NOMO-1 treated with DMSO at 0.1 percent for 48 hours (cell line): ENCODE results near the gene AASDH.
"Not testable (repeated sequence)": the region's sequence is repeated elsewhere in the genome, so short reads cannot be mapped to it uniquely, and the experiment has no call there.

Experiments used
- DNase-seq: peaks from one replicate; lab custom pipeline; 2025; ENCODE audit not compliant: unreplicated experiment; lab: John Stamatoyannopoulos, UW

AASDH gene

DNA sequence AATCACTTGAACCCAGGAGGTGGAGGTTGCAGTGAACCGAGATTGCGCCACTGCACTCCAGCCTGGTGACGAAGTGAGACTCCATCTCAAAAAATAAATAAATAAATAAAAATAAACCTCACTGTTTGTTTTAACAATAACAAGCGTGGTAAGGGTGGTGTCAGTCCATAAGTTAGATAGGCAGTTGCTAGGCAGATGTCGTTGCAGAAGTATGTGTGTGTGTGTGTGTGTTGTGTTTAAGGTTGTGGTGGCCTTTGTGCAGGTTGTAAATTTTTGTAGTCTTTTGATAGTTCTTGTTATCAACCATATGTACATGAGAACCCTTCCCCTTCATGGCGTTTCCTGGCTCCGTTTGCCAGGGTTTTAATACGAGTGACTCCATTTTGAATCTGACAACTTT is 4.0 kb upstream of the AASDH start:
- DNase-seq, result no peak

DNA sequence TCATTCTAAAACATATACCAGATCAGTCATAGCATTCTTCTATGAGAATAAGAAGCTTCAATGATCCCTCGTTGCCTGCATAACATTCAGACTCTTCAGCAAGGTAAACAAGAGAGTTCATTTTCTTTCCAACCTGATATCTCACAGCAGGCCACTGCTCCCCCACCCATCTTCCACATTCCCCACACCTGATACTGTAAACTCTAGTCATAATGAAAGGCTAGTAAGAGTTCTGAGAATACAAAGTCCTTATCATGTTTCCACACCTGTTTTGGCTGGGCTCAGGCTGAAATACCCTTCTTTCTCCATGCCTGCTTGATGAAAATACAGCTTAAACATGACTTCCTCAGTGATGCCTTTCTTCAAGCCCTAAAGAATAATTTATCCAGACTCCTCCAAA is 2.3 kb upstream of the AASDH start:
- DNase-seq, result no peak

DNA sequence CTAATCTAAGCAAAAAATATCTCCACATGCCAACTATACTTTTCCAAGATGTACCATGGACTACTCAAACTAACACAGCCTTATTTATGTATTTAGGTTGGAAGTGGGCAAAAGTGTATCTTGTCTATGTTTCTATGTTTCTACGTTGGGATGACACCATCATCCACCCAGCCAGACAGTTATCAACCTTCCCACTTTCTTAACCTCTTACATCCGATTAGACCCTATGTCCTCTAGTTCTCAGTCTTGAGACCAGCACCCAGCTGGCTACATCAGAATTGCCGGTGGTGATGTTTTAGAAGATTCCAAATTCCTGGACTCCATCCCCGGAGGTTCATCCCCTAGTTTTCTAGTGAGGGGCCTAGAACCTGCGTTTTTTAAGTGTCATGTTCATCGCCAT is 1.0 kb upstream of the AASDH start:
- DNase-seq, result no peak

DNA sequence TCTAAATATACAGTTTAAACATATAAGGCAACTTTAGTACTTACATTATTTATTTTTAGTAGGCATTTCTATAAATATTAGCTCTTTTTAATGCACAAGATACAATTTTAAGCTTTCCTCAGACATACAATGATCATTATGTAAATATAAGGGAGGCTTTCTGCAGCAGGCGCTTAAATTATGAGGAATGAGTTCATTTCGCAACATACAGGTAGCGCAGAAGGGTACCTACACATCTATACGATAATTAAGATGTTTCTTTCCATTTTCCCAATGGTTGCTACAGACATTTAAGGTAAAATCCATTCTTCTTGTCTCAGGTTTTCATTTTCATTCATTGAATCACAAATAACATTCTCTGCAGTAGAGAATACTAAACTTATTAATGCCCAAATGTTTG is 1.2 kb downstream of the AASDH start:
- no peak for DNase-seq

DNA sequence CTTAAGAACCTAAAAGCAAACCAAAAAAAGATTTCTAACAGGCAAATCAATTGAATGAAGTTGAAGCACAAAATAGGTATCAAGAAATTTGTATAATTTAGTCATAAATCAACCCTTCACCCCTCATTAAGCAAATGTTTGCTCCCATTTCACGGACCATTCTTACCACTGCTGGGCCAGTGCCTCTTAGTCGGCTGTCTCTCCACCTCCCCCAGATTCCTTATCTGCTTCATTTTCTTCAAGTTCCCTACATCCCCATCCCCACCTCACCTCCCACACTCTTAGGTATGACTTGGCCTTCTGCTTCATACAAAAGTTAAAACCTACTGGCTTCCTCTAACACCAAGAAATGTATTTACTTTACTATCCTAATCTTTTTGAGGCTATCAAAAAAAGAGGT is 11.8 kb downstream of the AASDH start:
- DNase-seq, result no peak

DNA sequence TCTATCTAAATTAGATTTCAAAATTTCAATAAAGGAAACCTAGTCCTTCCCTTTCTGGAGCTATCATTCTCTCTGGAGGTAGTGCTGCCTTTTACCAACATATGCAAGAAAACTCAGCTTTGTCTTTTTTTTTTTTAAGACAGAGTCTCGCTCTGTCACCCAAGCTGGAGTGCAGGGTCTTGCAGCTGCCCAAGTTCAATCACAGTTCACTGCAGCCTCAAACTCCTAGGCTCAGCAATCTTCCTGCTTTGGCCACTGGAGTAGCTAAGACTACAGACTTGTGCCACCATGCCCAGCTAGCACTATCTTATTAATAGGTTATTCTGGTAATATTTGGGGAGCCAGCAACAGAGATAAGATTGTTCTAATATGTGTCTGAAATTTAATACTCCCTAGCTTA is 12.3 kb downstream of the AASDH start:
- no peak for DNase-seq

DNA sequence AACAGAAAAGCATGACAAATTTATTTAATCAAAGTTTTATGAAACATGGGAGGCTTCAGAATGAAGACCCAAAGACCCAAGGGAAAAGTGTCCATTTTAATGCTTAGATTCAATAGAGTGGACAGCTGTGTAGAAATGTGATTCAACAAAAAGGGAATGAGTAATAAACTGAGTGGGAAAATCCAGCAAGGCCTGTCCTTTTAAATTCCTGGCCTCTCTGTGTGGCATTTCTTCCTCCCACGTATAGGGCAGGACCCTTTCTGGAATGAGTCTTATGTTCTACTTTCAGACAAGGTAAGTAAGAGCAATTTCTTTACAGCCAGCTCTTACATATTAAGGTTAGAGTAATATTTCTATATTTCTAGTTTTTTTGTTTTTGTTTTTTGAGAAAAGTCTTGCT is 14.5 kb downstream of the AASDH start:
- DNase-seq, result no peak

DNA sequence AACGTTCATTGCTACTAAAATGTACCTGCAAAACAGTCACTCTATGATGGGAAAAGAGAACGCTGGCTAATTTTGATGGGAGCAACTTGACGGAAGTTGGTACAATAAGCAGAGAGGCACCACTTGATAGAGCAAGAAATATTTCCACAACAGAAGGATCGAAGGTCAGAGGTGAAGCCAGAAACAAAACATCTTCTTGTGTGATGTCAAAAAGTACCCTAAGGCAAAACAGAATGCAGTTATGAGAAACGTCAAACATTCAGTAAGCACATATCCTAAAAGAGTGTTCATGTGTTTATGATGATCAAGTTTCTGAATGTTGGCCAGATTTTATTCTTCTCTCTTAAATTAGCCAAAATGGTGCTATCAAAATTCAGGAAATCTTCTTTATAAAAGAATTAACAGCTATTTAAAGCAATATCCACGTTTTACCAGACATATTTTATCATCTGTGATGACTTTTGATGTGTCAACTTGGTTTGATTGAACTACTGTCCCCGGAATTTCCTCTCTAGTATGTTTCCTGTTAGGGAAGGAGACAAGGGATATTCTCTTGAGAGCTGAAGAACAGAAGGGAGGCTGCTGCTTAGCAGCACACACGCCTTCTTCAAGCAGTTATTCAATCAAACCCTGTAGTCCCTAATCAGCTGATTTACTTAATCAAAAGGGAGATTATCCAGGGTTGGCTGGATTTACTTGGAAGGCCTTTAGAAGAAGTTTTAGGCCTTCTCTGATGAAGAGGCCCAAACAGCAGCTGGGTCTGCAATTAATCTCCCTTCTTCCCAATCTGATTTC is 15.7 kb downstream of the AASDH start:
- no peak for DNase-seq

DNA sequence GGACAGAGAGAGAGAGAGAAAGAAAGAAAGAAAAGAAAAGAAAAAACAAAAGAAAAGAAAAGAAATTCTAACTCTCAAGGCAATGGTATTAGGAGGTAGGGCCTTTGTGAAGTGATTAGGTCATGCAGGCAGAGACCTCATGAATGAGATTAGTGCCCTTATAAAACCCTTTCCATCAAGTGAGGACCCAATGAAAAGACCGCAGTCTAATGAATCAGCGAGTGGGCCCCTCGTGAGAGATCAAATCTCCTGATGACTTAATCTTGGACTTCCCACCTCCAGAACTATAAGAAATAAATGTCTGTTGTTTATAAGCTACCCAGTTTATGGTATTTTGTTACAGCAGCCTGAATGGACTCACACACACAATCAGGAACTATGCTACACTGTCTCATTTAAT is 16.9 kb downstream of the AASDH start:
- DNase-seq, result no peak

DNA sequence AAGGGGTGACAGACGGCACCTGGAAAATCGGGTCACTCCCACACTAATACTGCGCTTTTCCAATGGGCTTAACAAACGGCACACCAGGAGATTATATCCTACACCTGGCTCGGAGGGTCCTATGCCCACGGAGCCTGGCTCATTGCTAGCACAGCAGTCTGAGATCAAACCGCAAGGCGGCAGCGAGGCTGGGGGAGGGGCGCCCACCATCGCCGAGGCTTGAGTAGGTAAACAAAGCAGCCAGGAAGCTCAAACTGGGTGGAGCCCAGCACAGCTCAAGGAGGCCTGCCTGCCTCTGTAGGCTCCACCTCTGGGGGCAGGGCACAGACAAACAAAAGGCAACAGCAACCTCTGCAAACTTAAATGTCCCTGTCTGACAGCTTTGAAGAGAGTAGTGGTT is 24.3 kb downstream of the AASDH start:
- not testable (repeated sequence) for DNase-seq

DNA sequence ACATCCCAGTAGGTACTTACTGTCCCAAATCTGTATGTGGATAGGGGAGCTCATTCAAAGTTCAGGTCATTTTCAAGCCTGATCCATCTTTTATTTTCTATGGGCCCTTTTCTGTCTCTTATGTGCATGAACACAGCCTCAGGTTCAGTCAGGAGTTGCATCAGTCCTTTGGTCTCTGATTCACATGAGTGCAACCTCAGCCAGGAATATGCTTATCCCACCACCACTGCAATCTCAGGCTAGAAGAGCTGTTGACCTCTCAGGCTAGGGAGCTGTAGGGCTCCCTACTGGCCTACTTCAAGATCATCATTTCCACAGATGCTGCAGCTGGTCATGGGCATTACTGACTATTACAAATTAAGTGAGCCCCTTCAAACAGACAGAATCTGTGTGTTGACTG is 27.2 kb downstream of the AASDH start:
- DNase-seq, result no peak

DNA sequence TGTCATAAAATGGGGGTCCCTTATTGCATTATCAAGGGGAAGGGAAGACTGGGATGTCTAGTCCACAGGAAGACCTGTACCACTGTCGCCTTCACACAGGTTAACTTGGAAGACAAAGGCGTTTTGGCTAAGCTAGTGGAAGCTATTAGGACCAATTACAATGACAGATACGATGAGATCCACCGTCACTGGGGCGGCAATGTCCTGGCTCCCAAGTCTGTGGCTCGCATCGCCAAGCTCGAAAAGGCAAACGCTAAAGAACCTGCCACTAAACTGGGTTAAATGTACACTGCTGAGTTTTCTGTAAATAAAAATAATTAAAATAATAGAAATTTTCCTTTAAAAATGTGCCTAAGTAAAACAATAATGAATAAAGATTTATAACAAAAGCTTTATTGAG is 30.6 kb downstream of the AASDH start:
- DNase-seq, result no peak

DNA sequence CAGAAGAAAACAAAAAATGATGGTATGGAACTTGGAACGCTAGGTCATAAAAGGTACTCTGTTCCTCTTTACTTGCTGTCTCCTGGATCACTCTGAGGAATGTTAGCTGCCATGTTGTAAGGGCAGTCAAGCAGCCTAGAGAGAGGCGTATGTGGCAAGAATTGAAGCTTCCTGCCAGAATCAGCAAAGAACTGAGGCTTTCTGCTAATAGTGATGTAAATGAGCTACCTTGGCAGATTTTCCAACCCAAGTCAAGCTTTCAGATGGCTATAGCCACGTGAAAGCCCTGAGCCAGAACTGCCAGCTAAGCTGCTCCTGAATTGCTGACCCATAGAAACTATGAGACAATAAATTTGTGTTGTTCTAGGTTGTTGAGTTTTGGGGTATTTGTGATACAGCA is 38.7 kb downstream of the AASDH start:
- DNase-seq, result no peak

DNA sequence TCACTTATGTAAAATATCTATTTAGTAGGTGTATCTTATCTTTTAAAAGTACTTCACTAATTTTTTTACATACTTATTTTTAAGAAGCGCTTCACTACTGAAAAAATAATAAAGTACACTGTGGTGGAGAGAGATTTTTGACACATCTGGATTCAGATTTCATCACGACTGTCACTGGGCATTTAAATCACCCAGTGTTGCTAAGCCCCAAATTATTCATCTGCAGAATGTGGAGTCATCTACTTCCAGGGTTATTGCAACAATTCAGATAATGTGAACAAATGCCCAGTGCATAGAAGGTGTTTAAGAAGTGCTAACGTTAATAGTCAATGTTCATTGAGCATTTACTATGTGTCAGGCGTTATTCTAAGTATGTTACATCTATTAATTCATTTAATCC is 41.8 kb downstream of the AASDH start:
- no peak for DNase-seq

DNA sequence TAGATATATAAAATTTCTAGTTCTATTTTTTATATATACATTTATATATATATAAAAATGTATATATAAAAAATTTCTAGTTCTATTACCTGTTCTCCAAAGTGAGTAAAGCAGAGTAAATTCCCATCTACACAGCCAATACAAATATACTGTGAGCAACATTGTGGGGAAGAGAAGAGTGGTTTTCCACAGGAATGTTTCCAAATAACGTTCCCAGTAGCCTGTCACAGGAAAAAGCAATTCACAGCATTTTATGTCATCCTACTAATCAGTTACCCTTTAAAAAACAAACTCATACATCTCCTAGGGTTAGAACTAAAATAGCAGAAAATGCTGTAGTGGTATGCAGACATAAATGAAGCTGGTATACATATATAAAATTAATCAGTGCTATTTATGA is 44.5 kb downstream of the AASDH start:
- no peak for DNase-seq

DNA sequence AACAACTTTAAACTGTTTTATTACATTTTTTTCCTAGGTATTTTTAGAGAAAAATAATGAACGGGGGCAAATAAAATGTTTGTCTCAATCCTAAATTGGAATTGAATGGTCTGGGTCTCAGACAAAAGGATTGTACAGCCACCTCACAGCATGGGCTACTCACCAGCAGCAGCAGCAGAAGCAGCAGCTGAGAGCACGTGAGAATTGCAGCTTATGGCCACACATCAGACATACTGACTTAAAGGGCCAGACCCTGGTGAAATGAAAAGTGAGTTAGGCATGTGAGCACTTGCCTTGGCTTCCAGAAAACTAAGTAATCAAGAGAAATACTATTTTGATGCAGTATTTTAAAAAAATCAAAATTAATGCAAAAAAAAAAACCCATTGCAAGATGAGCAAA is 56.6 kb downstream of the AASDH start:
- DNase-seq, result no peak

DNA sequence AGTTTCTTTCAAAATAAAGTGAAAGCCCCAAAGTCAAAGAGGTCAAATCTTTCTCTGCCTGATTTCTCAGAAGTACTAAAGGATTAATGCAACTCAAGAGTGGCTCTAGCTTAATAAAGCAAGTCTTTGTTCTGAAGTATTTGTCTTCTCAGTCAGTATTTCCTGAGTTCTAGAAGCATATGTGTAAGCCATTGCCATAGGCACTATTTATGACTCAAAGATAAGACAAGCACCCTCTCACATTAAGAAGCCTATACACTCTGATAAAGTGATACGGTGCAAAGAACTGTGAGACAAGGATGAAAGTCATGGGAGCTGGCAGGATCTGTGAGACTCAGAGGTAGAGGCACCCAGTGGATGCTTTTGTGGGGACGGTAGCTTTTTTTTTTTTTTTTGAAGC is 60.9 kb downstream of the AASDH start:
- no peak for DNase-seq

DNA sequence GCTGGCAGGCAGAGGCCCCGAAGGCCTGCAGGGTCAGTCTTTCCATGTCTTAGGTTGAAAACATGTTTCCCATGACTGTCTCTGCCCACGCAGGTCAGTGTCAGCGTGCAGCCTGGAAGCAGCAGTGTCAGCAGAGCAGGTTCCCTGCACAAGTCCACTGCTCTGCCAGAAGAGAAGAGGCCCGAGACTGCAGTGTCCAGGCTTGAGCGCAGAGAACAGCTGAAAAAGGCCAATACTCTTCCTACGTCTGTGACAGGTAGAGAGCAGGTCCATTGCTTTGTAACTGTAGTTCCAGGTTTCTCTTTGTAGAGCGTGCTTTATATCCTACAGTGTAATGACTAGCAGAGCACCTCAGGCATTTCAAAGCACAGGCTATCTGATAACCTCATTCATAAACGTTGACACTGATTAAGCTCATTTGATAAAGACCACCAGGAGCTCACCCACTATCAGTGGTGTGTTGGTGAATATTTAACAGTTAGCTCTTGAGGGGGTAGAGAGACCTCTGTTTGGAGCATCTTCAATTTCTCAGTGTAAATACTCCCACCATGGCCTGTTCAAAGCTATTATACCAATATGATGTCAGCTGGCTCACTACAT is 63.2 kb downstream of the AASDH start:
- DNase-seq, result no peak

DNA sequence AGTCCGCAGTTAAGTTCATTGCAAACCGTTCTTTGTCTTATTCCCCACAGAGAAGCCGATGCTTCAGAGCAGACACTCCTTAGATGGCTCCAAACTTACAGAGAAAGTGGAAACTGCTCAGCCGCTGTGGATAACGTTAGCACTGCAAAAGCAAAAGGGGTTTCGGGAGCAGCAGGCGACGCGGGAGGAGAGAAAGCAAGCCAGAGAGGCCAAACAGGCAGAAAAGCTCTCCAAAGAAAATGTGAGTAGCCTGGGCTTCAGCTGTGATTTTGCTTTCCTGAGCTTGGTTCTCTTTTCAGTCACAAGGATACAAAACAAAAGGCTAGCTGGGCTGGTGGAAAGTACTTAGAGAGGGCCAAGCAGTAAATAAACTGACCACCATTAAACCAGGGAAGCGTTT is 64.0 kb downstream of the AASDH start:
- DNase-seq, result no peak

DNA sequence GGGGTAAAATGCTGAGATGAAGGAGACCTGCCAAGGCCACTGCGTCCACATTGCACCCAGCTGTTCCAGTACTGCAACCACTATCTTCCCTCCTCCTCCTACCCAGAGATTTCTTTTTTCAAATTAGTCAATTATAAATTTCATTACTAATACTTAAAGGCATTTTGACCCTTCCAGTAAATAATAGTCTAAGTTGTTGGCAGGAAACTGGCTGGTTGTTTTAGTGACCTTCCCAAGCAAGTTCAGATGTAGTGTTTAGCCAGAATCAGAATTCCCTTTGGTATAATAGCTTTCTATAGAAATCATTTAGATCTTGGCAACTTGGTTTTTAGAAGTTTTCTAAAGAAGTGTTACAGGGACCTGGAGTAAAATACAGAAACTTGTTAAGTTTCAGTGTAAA is 66.0 kb downstream of the AASDH start:
- DNase-seq, result no peak

DNA sequence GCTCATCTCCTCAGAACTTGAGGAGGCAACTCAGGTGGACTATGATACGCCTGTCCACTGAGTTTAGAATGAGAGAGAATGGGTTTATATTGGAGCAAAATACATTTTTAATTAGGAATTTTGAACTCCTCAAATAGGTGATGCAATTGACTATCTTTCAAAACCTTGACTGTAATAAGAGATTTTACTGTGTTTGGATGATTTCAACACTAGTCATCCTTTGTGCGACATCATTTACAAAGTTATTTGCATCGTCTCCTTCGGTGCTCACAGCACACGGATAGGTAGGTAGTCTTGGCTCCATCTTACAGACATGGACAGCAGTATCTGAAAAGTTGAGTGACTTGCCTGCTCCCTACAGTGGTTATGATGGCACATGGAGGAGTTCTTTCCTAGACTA is 67.0 kb downstream of the AASDH start:
- no peak for DNase-seq

DNA sequence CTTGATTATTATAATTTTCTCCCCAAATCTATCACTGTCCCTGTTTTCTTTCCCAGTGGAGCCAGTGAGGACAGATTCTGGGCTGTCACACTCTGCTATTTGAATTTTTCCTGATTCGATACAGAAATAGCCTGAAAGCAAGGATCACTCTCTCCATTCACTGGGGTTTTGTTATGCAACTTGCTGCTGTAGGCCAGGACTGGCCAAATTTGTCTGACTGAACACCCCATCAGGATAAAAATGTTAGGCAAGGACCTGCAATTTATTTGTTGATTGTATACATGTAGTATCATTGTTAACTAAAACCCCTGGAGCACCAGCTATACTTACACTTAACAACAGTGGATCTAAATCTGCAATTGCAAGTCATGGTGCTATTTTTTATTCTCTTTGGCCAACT is 68.7 kb downstream of the AASDH start:
- no peak for DNase-seq

DNA sequence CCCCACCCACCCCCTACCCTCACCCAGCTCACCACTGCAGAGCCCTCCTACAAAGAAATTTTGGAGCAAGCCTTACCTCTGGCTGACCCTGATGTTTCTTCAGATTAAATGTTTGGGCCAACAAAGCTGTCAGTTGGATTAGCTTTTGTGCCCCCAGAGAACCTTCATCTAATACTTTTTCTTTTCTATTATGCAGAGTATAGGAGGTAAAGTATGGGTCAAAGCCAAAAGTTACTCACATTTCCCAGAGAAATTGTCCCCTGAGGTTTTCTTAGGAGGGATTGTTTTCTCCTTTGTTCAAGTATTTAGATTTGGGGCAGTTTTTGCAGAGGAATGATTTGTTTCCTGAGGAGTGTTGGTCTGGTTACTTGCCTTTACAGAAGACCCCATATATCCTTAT is 69.5 kb downstream of the AASDH start:
- no peak for DNase-seq
